ENCODE measurements around the gene PDCD2L.
"Not testable (repeated sequence)": the region's sequence is repeated elsewhere in the genome, so short reads cannot be mapped to it uniquely, and the experiment has no call there.

PDCD2L gene

GRCh38 chr19:34404109-34404909, at the start of gene PDCD2L:
TSS of gene PDCD2L (plus strand) at chr19:34404399. CDS start at chr19:34404431, 32 bp downstream.
- peak; percentile 40 for DNase-seq (ENCODE audit: low read depth, low spot score)

- DNase-seq (ENCODE audit: low read depth, low spot score) = no peak
Measured at GRCh38 chr19:34355201-34355600, 49.0 kb upstream of the PDCD2L start.

GRCh38 chr19:34356875-34357274, 47.3 kb upstream of the PDCD2L start:
- no peak for DNase-seq (ENCODE audit: low read depth, low spot score)

- no peak for DNase-seq (ENCODE audit: low read depth, low spot score)
Measured at GRCh38 chr19:34357431-34357830, 46.8 kb upstream of the PDCD2L start.

- peak; percentile 94 for DNase-seq (ENCODE audit: low read depth, low spot score)
Measured at GRCh38 chr19:34359140-34359953, 44.9 kb upstream of the PDCD2L start.

- no peak for DNase-seq (ENCODE audit: low read depth, low spot score)
Measured at GRCh38 chr19:34359954-34360315, 44.3 kb upstream of the PDCD2L start.

GRCh38 chr19:34360354-34360909, 43.8 kb upstream of the PDCD2L start:
- DNase-seq (ENCODE audit: low read depth, low spot score) = no peak

GRCh38 chr19:34362679-34363069, 41.5 kb upstream of the PDCD2L start:
- no peak for DNase-seq (ENCODE audit: low read depth, low spot score)

GRCh38 chr19:34363094-34363493, 41.1 kb upstream of the PDCD2L start:
- no peak for DNase-seq (ENCODE audit: low read depth, low spot score)

GRCh38 chr19:34363930-34364329, 40.3 kb upstream of the PDCD2L start:
- no peak for DNase-seq (ENCODE audit: low read depth, low spot score)

GRCh38 chr19:34364462-34364829, 39.8 kb upstream of the PDCD2L start:
- DNase-seq (ENCODE audit: low read depth, low spot score) = no peak

GRCh38 chr19:34364830-34365462, 39.3 kb upstream of the PDCD2L start, which contains the start of gene GPI:
TSS of gene GPI (plus strand) at chr19:34365196. CDS start at chr19:34365267, 71 bp downstream.
- DNase-seq (ENCODE audit: low read depth, low spot score) = no peak

GRCh38 chr19:34365463-34366401, 38.5 kb upstream of the PDCD2L start:
- DNase-seq (ENCODE audit: low read depth, low spot score) = no peak

- DNase-seq (ENCODE audit: low read depth, low spot score) = no peak
Measured at GRCh38 chr19:34366738-34367623, 37.2 kb upstream of the PDCD2L start.

GRCh38 chr19:34367624-34367957, 36.6 kb upstream of the PDCD2L start:
- DNase-seq (ENCODE audit: low read depth, low spot score) = no peak

- no peak for DNase-seq (ENCODE audit: low read depth, low spot score)
Measured at GRCh38 chr19:34368338-34368737, 35.9 kb upstream of the PDCD2L start.

GRCh38 chr19:34369166-34369565, 35.0 kb upstream of the PDCD2L start:
- not testable (repeated sequence) for DNase-seq (ENCODE audit: low read depth, low spot score)

- DNase-seq (ENCODE audit: low read depth, low spot score) = no peak
Measured at GRCh38 chr19:34370117-34370516, 34.1 kb upstream of the PDCD2L start.

- no peak for DNase-seq (ENCODE audit: low read depth, low spot score)
Measured at GRCh38 chr19:34370983-34371382, 33.2 kb upstream of the PDCD2L start.
